Calu3 (cell line): ENCODE data around the gene STX8. TPM values are rescaled to one million over a fixed set of nuclear protein-coding genes. Genes with fewer than 3 reads are reported as not detected.

ENCODE experiments used
- BruUV-seq: library from RNA; stranded (reverse); fragments of 400-500 nt; replicated peaks from 2 replicates; lab custom pipeline; 2021; lab: Mats Ljungman, UMichigan
- CTCF ChIA-PET: fragments of 300-600 bp; sonication (Branson Sonifier 250); formaldehyde crosslinking; loops from one replicate; lab custom pipeline; 2022; ENCODE audit warnings: antibody characterized with exemption; lab: Charles Lee
- DNase-seq: peaks from one replicate; pipeline ENCODE4 v3.0.0; 2022
- H3K27ac Mint-ChIP-seq: one replicate; pipeline ENCODE4 v1.8.0; 2022; ENCODE audit warnings: mixed read lengths; ENCODE audit not compliant: unreplicated experiment
- H3K27me3 Mint-ChIP-seq: one replicate; pipeline ENCODE4 v1.8.0; 2022; ENCODE audit warnings: mixed read lengths; ENCODE audit not compliant: unreplicated experiment
- H3K36me3 Mint-ChIP-seq: one replicate; pipeline ENCODE4 v1.8.0; 2022; ENCODE audit warnings: mild to moderate bottlenecking, moderate library complexity, mixed read lengths; ENCODE audit not compliant: insufficient read depth, unreplicated experiment
- H3K4me1 Mint-ChIP-seq: one replicate; pipeline ENCODE4 v1.8.0; 2022; ENCODE audit warnings: mild to moderate bottlenecking, low read depth, mixed read lengths; ENCODE audit not compliant: unreplicated experiment
- H3K4me3 Mint-ChIP-seq: one replicate; pipeline ENCODE4 v1.8.0; 2022; ENCODE audit warnings: mild to moderate bottlenecking, low read depth, moderate library complexity, mixed read lengths; ENCODE audit not compliant: unreplicated experiment
- H3K9me3 Mint-ChIP-seq: one replicate; pipeline ENCODE4 v1.8.0; 2022; ENCODE audit warnings: low read depth, mixed read lengths; ENCODE audit not compliant: unreplicated experiment
- intact Hi-C: fragments of 100-400 bp; cut with micrococcal nuclease; formaldehyde crosslinking; loops from one replicate; pipeline ENCODE4 v1.10.0; 2022; ENCODE audit not compliant: unreplicated experiment
- total RNA-seq: library from RNA; stranded (reverse); gene quantifications from 2 replicates; pipeline ENCODE4 v1.2.3, GENCODE V29; 2022
- TF ChIP-seq, protein P1 (sequence below): fragments of 200-600 bp; IDR thresholded peaks from one replicate; pipeline ENCODE4 v1.8.0; 2022; ENCODE audit warnings: antibody characterized with exemption; ENCODE audit not compliant: unreplicated experiment

The STX8 gene
- total RNA-seq, 1 experiment from 2014 or later, result 32.4 TPM

DNA sequence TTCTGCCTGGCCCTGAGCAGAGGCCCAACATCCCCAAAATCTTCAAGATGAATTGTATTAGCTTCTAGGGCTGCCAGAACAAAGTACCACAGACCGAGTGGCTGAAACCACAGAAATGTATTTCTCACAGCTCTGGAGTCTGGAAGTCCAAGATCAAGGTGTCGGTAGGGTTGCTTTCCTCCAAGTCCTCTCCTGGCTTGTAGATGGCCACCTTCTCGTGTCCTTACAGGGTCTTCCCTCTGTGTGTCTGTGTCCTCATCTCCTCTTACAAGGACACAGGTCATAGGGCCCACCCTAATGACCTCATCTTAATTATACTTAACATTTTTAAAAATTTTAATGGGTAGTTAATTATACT, 338.6 kb downstream of the STX8 start:
- no TSS peak for BruUV-seq
- CTCF ChIA-PET, result no interaction called here
- Mint-ChIP-seq H3K36me3 (no peaks in the 10 kb centered on the region), H3K4me3 (no peak overlapping the region), H3K27ac (no peak overlapping the region), H3K27me3 (no peaks in the 10 kb centered on the region), H3K9me3 (no peaks in the 10 kb centered on the region), H3K4me1 (no peaks in the 10 kb centered on the region)
- no peak for DNase-seq
- intact Hi-C loops, result no loop called here
- TF ChIP-seq, protein P1, sequence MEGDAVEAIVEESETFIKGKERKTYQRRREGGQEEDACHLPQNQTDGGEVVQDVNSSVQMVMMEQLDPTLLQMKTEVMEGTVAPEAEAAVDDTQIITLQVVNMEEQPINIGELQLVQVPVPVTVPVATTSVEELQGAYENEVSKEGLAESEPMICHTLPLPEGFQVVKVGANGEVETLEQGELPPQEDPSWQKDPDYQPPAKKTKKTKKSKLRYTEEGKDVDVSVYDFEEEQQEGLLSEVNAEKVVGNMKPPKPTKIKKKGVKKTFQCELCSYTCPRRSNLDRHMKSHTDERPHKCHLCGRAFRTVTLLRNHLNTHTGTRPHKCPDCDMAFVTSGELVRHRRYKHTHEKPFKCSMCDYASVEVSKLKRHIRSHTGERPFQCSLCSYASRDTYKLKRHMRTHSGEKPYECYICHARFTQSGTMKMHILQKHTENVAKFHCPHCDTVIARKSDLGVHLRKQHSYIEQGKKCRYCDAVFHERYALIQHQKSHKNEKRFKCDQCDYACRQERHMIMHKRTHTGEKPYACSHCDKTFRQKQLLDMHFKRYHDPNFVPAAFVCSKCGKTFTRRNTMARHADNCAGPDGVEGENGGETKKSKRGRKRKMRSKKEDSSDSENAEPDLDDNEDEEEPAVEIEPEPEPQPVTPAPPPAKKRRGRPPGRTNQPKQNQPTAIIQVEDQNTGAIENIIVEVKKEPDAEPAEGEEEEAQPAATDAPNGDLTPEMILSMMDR, result no peak

DNA sequence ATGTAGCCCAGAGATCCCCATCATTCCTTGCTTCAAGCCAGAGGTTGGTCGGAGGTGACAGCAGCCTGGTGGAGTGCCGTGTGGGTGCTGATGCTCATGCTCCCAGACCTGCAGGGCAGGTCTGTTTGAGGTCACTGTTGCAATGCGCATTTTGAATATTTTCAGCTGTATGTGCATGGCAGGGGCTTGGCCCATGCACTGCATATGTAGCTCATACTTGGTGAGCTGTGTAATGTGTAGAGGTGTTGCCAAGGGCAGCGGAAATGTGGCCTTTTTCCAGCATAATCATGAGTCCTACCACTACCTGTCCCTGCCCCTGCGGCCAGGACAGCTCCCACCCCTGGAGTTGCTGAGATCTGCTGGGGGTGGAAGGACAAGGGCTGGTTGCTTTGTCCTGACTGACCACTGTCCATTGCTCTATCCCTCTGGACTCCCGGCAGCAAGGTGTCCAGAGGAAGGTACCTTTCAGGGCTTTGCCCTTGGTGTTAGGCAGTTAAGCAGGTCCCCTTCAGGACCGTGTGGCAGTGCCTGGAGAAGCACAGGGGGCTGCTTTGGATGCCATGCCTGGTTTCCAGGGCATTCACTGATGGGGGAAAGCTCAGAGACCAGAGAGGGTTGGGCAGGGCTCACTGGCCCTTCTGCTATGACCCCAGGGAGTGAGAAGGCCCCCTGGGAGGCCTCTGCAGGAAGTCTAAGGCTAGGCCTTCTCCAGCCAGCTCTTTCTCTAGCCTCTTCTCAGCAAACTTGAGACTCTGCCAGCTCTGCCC, 339.2 kb downstream of the STX8 start:
- no peak for DNase-seq
- Mint-ChIP-seq H3K27me3 (no peaks in the 10 kb centered on the region), H3K27ac (no peak overlapping the region), H3K9me3 (no peaks in the 10 kb centered on the region), H3K4me1 (no peaks in the 10 kb centered on the region), H3K36me3 (no peaks in the 10 kb centered on the region), H3K4me3 (no peak overlapping the region)
- intact Hi-C loops, result no loop called here
- no TSS peak for BruUV-seq
- CTCF ChIA-PET, result no interaction called here
- TF ChIP-seq, protein P1, result no peak

DNA sequence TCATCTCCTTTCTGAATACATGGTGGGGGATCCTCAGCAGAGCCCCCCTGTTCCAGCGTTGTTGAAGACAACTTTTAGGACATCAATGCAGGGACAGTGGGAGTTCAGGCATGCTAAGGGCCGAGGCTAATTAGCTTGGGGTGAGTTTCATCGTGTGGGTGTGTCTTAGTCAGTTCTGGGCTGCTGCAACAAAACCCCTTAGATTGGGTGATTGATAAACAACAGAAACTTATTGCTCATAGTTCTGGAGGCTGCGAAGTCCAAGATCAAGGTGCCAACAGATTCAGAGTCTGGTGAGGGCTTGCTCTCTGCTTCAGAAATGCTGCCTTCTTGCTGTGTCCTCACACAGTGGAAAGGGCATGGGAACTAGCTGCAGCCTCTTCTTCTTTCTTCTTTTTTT, 340.3 kb downstream of the STX8 start:
- Mint-ChIP-seq H3K4me1 (no peaks in the 10 kb centered on the region), H3K27ac (no peak overlapping the region), H3K27me3 (no peaks in the 10 kb centered on the region), H3K9me3 (no peaks in the 10 kb centered on the region), H3K36me3 (no peaks in the 10 kb centered on the region), H3K4me3 (no peak overlapping the region)
- BruUV-seq, result no TSS peak
- intact Hi-C loops, result no loop called here
- DNase-seq, result no peak
- CTCF ChIA-PET, result no interaction called here
- TF ChIP-seq, protein P1, result no peak

DNA sequence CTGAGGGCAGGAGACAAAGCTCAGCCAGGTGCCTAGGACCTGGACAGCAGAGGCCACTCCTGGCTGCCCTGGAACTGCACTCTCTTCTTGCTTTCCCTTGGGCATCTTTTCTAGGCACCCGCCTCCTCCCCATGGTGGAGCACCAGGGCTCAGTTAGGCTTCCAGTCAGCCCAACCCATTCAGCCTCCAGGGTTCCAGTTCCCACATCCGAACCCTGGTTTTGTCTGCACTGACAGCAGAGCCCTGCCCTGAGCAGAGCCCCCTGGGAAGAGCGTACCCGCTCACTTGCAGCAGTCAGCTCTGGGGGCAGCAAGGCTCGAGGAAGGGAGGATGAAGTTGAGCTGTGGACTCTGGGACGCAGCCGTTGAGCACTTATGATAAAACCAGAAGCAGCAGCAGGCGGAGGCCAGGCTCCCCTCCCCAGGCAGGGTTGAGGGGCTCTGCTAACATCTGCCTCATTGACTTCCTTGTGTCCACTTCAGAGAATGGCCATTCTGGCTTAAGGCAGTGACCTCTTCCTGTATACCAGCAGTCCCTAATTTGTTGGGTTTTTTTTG, 341.2 kb downstream of the STX8 start:
- Mint-ChIP-seq H3K27ac (no peak overlapping the region), H3K4me1 (no peaks in the 10 kb centered on the region), H3K9me3 (no peaks in the 10 kb centered on the region), H3K36me3 (no peaks in the 10 kb centered on the region), H3K4me3 (no peak overlapping the region), H3K27me3 (no peaks in the 10 kb centered on the region)
- DNase-seq, result no peak
- no TSS peak for BruUV-seq
- TF ChIP-seq, protein P1, result no peak
- CTCF ChIA-PET, result no interaction called here
- intact Hi-C loops, result no loop called here
